Adipocyte (in vitro differentiated cells): ENCODE measurements around the gene POLDIP2.
A peak's percentile ranks its signal among the peaks of the same experiment; 100 is the strongest.

Source experiments
- DNase-seq: peaks from one replicate; pipeline ENCODE4 v3.0.0-alpha.2; 2015; ENCODE audit warnings: low read depth
- H3K27me3 ChIP-seq: replicated peaks from 2 replicates; pipeline ENCODE4 v1.7.0; 2013; ENCODE audit warnings: mild to moderate bottlenecking, low read length, moderate library complexity; ENCODE audit not compliant: control insufficient read depth, insufficient read depth
- H3K36me3 ChIP-seq: 2 replicates; pipeline ENCODE4 v1.7.0; 2013; ENCODE audit warnings: low read length, mild to moderate bottlenecking, moderate library complexity; ENCODE audit not compliant: control insufficient read depth, insufficient read depth, severe bottlenecking
- H3K4me1 ChIP-seq: 2 replicates; pipeline ENCODE4 v1.7.0; 2013; ENCODE audit warnings: mild to moderate bottlenecking, low read length, moderate library complexity; ENCODE audit not compliant: control insufficient read depth, insufficient read depth
- H3K4me3 ChIP-seq: 2 replicates; pipeline ENCODE4 v1.7.0; 2013; ENCODE audit warnings: mild to moderate bottlenecking, low read length, moderate library complexity
- H3K9ac ChIP-seq: 2 replicates; pipeline ENCODE4 v1.7.0; 2013; ENCODE audit warnings: mild to moderate bottlenecking, low read length, moderate library complexity
- H3K9me3 ChIP-seq: 2 replicates; pipeline ENCODE4 v1.7.0; 2013; ENCODE audit warnings: mild to moderate bottlenecking, low read length, moderate library complexity; ENCODE audit not compliant: control insufficient read depth

The POLDIP2 gene

DNA sequence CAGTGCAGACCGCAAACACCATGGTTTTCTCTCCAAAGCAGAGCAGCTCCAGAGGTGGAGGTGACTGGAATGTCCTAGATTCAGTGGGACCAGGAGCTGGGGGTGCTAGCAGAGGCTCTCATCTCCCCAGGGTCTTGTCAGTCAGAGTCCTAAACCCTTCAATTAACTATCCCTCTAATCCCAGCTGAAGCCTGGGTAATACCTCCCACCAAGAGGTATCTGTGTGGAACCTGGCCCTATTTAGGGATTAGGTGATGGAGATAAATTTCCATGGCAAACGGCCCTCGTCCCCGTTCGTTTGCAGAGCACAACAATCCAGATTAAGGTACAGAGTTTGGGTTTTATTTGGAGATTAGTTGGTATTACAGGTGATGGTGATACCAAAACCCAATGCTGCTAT is 5.9 kb upstream of the POLDIP2 start:
- DNase-seq, result no peak
- Histone ChIP-seq H3K4me1 (peaks cover 5% of the 10 kb centered on the region), H3K9ac (no peak overlapping the region), H3K4me3 (no peak overlapping the region), H3K36me3 (peaks cover 54% of the 10 kb centered on the region), H3K27me3 (no peaks in the 10 kb centered on the region), H3K9me3 (no peaks in the 10 kb centered on the region)

DNA sequence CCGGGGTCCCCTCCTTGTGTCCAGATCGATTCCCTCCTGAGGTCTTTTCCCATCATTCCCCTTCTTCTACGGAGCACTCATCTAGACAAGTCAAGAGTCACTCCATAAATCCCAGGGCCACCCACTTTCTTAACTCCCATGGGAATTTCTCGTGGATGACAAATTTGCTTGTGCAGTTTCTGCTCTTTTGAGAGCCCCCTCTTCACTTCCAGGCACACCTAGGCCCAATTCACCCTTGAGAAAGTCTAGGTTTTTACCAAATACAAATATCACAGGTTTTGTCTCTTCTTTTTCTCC is 522 bp upstream of the POLDIP2 start:
- no peak for DNase-seq
- peaks cover 23% of the 10 kb centered on the region for H3K4me1 ChIP-seq
- H3K9ac ChIP-seq, result peak overlapping the region; percentile 99
- no peaks in the 10 kb centered on the region for H3K9me3 ChIP-seq
- peak overlapping the region; percentile 99 for H3K4me3 ChIP-seq
- H3K27me3 ChIP-seq, result no peaks in the 10 kb centered on the region
- H3K36me3 ChIP-seq, result peaks cover 56% of the 10 kb centered on the region

DNA sequence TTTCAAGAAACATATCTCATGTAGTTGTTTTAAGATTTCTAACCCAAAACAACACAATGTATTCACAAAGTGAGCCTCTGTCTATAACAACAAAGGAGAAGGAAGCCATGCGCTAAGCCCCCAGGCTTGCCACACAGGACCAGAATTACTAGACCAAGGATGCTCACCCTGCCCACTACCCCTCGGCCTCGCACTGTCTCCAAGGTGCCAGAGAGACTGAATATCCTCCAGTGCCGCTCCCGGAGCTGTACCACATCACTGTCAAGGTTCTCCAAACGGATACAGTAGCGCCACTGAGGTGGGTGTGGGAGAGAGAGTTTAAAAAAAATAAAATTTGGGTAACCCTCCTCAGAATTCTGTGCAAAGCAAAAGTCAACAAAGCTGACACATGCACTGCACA is 7.1 kb downstream of the POLDIP2 start:
- Histone ChIP-seq H3K9ac (no peak overlapping the region), H3K4me1 (peaks cover 17% of the 10 kb centered on the region), H3K4me3 (no peak overlapping the region), H3K9me3 (no peaks in the 10 kb centered on the region), H3K27me3 (no peaks in the 10 kb centered on the region), H3K36me3 (peaks cover 94% of the 10 kb centered on the region)
- no peak for DNase-seq

DNA sequence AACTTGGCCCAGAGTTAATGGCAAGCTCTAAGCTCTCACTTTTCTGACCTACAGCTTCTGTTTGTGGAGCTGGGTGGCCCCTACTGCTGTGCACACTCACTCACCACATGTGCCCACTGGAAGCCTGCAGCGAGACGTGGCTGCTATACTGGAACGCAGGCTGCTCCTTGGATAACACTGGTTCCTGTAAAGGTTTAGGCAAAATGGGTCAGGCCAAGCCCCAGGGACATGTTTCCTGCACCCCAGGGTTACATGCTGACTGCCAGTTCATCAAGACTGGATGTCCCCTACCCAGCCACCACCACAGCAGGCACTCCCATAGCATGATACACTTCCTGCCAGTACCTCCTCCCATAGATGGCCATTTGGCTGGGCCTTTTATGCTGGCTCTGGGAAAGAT is 8.3 kb downstream of the POLDIP2 start:
- Histone ChIP-seq H3K9me3 (no peaks in the 10 kb centered on the region), H3K9ac (no peak overlapping the region), H3K4me3 (no peak overlapping the region), H3K36me3 (peaks cover 97% of the 10 kb centered on the region), H3K27me3 (no peaks in the 10 kb centered on the region), H3K4me1 (peaks cover 17% of the 10 kb centered on the region)
- DNase-seq, result no peak

DNA sequence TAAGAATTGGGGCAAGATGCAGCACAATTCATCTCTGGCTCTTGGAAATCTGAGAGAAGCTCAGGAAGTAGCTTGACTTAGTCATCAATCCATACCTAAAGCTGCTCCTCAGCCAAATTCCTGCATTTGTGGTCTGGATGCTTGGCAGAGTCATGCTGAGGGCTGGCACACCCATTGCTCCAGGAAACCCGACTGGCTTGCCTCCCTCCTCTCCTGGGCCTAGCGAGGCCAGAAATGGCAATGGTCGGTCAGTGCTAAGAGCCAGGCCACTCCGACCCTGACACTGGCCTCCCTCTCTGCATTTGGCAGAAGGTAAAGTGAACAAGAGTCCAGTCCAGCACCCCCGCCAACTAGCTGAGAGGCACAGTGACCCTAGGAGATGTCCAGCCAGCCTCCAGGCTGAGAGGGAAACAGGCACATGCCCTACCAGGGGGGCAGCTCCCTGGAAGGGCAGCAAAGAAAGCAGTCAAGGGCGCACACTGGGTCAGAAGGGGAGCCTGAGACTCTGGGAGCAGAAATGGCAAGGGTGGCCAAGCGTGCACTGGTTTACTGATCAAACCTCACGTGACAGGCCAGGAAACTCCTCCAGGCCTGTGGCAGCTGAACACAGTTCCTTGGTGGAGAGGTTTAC is 10.0 kb downstream of the POLDIP2 start:
- Histone ChIP-seq H3K9me3 (no peaks in the 10 kb centered on the region), H3K9ac (peak overlapping the region; percentile 33), H3K4me3 (no peak overlapping the region), H3K27me3 (no peaks in the 10 kb centered on the region), H3K4me1 (peaks cover 17% of the 10 kb centered on the region), H3K36me3 (peaks cover 97% of the 10 kb centered on the region)
- peak; percentile 84 for DNase-seq

DNA sequence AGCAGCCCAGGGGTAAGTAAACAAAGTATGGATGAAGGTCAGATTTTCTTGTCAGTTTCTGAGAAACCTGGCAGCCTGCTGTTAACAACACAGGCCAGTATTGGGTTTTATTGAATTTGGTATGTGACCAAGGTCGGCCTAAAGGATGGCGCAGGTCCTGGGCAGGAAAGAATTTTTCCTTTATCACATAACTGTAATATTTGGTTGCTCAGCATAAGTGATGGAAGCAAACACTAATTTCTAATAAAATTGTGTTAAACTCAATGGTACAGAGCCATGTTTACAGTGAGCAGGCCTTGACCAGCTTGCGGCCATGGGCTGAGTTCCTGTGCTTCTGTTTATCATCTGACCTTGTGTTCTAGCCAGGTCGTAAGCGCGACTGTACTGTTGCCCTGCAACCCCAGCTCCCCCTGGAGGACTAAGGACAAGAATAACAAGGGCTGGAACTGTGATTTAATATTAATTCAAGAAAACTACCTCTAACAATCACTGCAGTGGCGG is 10.5 kb downstream of the POLDIP2 start:
- Histone ChIP-seq H3K9me3 (no peaks in the 10 kb centered on the region), H3K4me1 (peaks cover 17% of the 10 kb centered on the region), H3K4me3 (no peak overlapping the region), H3K36me3 (peaks cover 98% of the 10 kb centered on the region), H3K9ac (peak overlapping the region; percentile 2), H3K27me3 (no peaks in the 10 kb centered on the region)
- DNase-seq, result no peak

DNA sequence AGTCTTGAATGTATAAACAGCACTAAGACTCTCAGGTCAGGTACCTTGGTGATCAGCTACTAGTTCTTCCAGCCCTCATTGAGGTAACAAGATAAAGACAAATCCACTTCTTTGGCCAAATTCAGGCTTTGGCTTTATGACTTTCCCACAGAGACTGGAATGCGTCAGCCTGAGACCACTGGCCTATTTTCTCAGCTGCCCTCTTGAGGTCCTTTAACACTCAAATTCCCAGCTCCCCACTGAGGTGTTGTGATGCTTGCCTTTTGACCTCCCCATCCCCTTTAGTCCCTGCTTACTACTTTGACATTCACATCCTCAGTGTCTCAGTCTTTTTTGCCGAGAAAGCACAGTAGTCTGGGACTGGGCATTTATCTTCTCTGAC is 11.1 kb downstream of the POLDIP2 start:
- no peak for DNase-seq
- Histone ChIP-seq H3K4me3 (no peak overlapping the region), H3K36me3 (peaks cover 98% of the 10 kb centered on the region), H3K4me1 (peaks cover 17% of the 10 kb centered on the region), H3K9me3 (no peaks in the 10 kb centered on the region), H3K27me3 (no peaks in the 10 kb centered on the region), H3K9ac (no peak overlapping the region)

DNA sequence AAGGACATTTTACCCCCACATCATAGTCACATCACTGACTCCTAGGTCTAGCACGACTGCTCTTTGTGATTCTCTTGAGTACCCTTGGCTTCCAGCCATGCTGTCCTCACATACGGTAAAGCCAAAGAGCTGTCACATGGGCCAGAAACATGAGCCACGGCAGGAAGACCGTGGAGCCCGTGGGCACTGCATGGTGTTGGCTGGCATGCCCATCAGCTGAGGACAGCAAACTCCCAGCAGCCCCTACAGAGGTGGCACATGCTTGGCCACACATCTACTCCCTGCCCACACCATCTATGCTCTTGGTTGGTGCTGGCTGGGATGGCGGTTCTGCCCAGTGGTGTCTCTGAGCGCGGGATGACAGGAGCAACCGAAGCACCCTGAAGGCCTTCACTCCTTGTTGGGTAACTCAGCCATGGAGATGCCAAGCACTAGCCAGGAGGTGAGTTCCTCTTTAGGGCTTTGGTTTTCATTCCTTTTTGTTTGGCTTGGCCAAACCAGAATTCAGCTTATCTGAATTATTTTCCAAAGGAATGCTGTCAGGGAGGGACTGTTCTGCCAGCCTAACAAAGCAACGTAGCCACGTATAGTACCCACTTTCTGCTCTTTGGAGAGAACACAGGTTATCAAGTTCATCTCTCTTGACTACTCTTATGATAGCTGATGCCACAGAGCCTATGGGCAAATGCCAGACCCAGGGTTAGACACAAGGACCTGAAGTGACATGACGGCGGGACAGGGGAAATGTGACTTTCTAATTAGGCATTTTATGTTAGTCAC is 11.7 kb downstream of the POLDIP2 start:
- Histone ChIP-seq H3K36me3 (peaks cover 97% of the 10 kb centered on the region), H3K9me3 (no peaks in the 10 kb centered on the region), H3K9ac (no peak overlapping the region), H3K4me3 (no peak overlapping the region), H3K4me1 (peaks cover 17% of the 10 kb centered on the region), H3K27me3 (no peaks in the 10 kb centered on the region)
- no peak for DNase-seq

DNA sequence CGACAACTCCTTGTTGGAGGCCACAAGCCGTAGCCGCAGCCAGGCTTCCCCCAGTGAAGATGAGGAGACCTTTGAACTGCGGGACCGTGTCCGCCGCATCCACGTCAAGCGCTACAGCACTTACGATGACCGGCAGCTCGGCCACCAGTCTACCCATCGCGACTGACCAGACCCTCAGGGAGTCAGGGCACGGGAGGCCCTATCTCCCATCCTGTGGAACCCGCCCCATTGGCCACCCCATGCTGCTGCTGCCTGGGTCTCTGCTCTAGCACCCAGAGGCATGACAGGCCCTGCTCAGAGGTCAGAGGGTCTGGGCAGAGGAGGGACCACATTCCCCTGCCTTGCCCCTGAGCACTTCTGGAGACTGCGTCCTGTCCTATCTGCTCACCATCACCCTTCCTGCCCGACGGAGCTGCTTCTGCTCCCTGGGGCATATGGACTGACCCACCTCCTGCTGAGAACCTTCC is 12.9 kb downstream of the POLDIP2 start:
- Histone ChIP-seq H3K36me3 (peaks cover 94% of the 10 kb centered on the region), H3K4me1 (peaks cover 17% of the 10 kb centered on the region), H3K9me3 (no peaks in the 10 kb centered on the region), H3K27me3 (no peaks in the 10 kb centered on the region), H3K9ac (no peak overlapping the region), H3K4me3 (no peak overlapping the region)
- DNase-seq, result no peak

DNA sequence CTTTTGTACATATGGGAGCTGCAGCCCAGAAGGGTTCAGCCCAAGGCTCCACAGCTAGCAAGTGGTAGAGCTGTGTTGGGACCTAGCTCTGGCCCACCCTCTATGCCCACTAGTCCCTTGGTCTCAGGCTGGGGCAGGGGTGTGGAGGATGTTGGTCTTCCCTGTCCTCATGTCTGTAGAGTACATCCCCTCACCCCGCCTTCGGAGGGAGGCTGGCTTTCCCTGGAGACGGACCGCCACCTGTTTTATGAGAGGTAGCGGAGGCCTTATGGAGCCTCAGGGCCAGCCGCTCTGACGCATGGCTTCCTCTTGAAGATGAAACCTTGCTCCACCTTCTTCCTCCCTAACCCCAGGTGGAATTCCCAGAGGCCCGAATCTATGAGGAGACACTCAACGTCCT is 13.3 kb downstream of the POLDIP2 start:
- no peak for DNase-seq
- Histone ChIP-seq H3K4me3 (no peak overlapping the region), H3K27me3 (no peaks in the 10 kb centered on the region), H3K9me3 (no peaks in the 10 kb centered on the region), H3K4me1 (peaks cover 17% of the 10 kb centered on the region), H3K36me3 (peaks cover 89% of the 10 kb centered on the region), H3K9ac (no peak overlapping the region)

DNA sequence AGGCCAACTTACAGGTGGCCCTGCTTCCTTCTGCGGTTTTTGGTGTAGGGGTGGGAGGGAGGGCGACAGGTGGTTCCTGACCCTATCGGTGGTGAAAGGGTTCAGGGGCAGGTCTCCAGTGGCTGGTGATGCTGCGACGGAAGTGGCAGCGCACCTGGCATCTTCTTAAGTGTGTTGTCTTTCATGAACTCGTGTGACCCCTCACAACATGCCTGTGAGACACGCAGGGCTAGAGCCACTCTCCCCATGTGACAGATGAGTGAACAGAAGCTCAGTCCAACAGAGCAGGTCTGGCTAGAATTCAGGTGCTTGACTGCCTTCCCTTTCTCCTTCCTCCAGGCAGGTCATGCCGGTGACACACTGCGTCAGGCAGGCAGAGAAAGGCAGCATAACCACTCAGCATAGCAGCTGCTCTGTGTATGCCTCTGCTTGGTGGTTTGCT is 13.8 kb downstream of the POLDIP2 start:
- Histone ChIP-seq H3K27me3 (no peaks in the 10 kb centered on the region), H3K36me3 (peaks cover 84% of the 10 kb centered on the region), H3K4me3 (no peak overlapping the region), H3K9me3 (no peaks in the 10 kb centered on the region), H3K4me1 (peaks cover 17% of the 10 kb centered on the region), H3K9ac (no peak overlapping the region)
- no peak for DNase-seq
